DND-41 (cell line): ENCODE measurements around the gene C1orf167.

Experiments used
- EZH2 ChIP-seq: IDR thresholded peaks from 3 replicates; pipeline ENCODE4 v1.6.1; 2012; ENCODE audit warnings: borderline replicate concordance, low read depth, mild to moderate bottlenecking, moderate library complexity, low read length, inconsistent platforms; ENCODE audit not compliant: severe bottlenecking
- TF ChIP-seq, protein P1 (sequence below): IDR thresholded peaks from 2 replicates; pipeline ENCODE4 v1.5.1; 2012; ENCODE audit warnings: borderline replicate concordance, low read length, moderate library complexity, mild to moderate bottlenecking; ENCODE audit not compliant: poor library complexity, severe bottlenecking; ENCODE audit errors: extremely low read depth

DNA sequence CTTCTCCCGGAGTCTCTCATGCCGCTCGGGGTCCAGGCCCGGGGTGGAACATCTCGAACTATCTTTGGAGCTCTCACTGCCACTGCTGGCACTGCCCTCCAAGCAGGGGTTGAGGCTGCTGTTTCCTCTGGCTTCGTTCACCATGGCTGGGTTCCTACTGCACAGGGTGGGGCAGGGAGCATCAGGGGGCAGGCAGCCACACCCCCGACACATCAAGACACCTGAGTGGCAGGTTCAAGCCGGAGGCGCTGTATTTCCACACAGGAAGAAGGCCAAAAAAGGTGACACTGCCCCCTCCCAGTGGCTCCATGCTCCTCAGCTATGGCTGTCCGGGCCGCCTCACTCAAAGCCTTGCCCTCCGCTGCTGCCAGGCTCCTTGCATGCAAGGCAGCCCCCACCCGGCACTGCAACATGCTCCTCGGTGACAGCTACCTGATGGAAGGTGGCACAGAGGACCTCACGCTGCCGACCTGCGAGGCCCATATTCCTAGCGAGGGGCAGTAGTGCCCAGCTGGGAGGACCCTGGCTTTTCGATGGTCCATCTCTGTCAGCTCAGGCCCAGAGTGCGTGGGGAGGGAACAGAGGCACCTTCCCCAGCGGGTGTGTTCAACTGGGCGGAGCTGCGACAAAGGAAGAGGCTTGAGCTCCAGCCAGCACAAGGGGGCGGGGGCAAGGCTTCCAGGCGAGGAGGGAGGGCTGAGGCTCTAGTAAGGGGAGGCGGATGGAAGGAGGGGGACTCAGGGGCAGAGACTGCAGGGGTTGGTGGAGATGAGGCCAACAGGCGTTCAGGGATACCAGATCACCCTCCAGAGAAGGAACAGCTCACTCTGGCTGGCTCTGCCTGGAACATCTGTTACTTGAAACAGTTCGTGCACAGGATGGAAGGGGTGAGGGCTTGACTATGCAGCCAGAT is 41.2 kb downstream of the C1orf167 start:
- TF ChIP-seq, protein P1, sequence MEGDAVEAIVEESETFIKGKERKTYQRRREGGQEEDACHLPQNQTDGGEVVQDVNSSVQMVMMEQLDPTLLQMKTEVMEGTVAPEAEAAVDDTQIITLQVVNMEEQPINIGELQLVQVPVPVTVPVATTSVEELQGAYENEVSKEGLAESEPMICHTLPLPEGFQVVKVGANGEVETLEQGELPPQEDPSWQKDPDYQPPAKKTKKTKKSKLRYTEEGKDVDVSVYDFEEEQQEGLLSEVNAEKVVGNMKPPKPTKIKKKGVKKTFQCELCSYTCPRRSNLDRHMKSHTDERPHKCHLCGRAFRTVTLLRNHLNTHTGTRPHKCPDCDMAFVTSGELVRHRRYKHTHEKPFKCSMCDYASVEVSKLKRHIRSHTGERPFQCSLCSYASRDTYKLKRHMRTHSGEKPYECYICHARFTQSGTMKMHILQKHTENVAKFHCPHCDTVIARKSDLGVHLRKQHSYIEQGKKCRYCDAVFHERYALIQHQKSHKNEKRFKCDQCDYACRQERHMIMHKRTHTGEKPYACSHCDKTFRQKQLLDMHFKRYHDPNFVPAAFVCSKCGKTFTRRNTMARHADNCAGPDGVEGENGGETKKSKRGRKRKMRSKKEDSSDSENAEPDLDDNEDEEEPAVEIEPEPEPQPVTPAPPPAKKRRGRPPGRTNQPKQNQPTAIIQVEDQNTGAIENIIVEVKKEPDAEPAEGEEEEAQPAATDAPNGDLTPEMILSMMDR: no peak
- no peak for TF ChIP-seq EZH2
